Hepatic stellate cell (primary cell): ENCODE measurements around the gene NFATC4.
"Not testable (repeated sequence)": the region's sequence is repeated elsewhere in the genome, so short reads cannot be mapped to it uniquely, and the experiment has no call there.

Experiments
- DNase-seq: peaks from one replicate; pipeline ENCODE4 v3.0.0; 2011; ENCODE audit warnings: low spot score

Gene NFATC4

DNA sequence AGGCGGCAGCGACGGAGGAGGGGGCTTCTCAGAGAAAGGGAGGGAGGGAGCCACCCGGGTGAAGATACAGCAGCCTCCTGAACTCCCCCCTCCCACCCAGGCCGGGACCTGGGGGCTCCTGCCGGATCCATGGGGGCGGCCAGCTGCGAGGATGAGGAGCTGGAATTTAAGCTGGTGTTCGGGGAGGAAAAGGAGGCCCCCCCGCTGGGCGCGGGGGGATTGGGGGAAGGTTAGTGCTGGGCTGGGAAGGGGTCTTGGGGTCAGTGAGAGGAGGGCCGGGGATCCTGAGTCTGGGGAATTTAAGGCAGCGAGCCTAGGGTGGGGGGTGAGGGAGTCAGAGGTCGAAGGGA is 203 bp downstream of the NFATC4 start:
- no peak for DNase-seq

DNA sequence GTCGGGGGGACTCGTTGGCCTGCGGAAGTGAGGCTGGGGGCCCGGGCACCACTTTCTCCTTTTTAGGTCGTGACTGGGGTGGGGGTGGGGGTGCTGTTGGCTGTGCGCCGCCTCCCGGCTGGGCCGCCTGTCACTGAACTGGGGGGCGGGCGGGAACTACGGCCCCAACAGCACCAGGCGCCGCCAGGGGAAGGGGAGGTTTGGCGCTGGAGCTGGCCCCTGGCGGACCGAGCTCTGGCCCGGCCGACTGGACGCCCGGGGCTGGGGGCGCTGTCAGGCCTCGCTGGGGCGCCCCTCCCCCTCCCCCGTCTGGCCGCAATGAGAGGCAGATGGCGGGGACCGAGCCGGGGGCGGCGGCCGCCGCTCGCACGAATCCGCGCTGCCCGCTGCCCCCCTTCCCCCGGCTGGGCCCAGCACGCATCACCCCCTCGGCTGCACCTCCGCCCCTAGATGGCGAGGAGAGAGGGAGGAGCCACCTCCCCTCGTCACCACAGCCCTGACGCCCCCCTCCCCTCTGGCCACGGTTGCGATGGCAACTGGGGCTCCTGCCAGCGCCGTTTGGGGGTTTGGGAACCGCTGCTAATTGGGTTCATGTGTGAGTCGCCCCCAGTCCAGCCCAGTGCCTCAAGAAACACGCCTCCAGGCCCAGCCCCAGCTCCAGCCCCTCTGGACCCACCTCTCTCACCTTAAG is 723 bp downstream of the NFATC4 start:
- peak; percentile 83 for DNase-seq

DNA sequence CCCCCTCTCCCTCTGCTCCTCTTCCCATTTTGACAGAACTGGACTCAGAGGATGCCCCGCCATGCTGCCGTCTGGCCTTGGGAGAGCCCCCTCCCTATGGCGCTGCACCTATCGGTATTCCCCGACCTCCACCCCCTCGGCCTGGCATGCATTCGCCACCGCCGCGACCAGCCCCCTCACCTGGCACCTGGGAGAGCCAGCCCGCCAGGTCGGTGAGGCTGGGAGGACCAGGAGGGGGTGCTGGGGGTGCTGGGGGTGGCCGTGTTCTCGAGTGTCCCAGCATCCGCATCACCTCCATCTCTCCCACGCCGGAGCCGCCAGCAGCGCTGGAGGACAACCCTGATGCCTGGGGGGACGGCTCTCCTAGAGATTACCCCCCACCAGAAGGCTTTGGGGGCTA is 1.5 kb downstream of the NFATC4 start:
- no peak for DNase-seq

GRCh38 chr14:24369907-24370687 is 2.1 kb downstream of the NFATC4 start:
- DNase-seq, result no peak

GRCh38 chr14:24370748-24371147 is 2.8 kb downstream of the NFATC4 start:
- no peak for DNase-seq

- DNase-seq, result not testable (repeated sequence)
Measured at GRCh38 chr14:24371605-24372004, 3.6 kb downstream of the NFATC4 start.

- DNase-seq, result peak; percentile 55
Measured at GRCh38 chr14:24372701-24373416, 4.9 kb downstream of the NFATC4 start.

GRCh38 chr14:24376448-24377070 is 8.6 kb downstream of the NFATC4 start:
- DNase-seq, result no peak

- DNase-seq, result no peak
Measured at GRCh38 chr14:24377126-24377525, 9.1 kb downstream of the NFATC4 start.

DNA sequence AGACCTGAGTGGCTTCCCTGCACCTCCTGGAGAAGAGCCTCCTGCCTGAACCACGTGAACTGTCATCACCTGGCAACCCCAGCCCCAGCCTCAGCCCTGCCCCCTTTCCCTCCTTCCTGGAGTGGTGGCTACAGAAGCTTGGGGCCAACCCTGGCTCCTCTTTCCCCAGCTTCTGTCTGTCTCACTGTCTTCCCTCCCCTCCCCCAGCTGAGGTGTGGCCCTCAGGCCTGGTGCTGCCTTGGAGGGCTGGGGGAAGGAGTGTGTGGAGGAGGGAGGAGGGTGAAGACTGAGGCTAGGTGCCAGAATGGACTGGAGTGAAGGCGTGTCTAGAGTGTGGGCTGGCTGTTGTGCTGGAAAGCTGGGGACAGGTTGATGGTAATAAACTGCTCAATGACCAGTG is 9.7 kb downstream of the NFATC4 start:
- DNase-seq, result no peak

DNA sequence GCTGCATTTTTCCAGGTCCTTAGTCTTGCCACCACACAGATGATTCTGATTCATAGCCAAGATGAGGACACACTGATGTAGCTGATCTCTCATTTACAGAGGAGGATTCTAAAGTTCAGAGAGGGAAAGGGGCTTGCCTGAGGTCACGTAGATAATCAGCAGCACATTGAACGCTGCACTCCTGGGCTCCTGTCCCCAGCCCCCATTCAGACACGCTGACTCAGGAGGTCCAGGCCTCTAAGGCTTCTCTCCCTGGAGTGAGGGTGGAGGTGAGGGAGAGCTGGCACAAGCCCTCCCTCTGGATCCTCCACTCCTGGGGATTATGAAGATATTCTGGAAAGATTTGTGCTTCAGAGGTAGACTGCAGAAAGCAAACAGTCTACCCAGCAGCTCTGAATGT is 10.3 kb downstream of the NFATC4 start:
- DNase-seq, result no peak

DNA sequence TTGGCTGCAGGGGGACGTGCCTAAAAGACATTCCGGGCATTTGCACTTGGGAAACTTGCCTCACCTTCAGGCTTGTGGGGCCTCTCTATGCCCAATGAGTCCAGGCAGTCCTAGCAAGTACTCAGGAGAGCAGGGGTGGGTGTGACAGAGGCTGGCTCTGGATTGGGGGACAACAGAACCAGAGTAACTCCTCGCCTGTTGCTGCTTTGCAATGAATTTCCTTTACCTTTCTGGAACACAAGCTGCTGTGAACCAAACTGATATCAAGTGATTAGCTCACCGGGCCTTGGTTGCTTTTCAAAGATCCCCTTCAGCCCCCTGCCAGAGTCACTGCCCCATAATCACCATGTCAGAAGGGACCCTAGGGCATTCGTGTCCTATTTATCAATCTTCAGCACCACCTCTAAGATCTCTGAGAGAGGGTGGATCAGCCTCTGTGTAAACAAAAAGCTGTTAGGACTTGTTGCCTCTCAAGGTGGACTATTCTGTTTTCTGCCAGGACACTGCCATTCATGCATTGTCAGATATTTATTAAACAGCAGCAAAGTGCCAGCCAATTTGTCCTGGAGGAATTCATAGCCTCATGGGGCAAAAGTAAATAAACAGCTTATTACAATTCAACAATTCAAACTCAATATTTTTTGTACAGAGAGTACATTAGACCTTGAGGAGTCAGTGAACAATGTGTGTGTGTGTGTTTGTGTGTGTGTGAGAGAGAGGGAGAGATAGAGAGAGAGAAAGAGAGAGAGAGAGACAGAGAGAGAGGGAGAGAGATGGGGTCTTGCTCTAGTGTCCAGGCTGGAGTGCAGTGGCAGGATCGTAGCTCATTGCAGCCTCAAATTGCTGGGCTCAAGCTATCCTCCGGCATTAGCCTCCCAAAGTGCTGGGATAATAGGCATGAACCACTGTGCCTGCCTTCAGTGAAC is 11.3 kb downstream of the NFATC4 start:
- no peak for DNase-seq

DNA sequence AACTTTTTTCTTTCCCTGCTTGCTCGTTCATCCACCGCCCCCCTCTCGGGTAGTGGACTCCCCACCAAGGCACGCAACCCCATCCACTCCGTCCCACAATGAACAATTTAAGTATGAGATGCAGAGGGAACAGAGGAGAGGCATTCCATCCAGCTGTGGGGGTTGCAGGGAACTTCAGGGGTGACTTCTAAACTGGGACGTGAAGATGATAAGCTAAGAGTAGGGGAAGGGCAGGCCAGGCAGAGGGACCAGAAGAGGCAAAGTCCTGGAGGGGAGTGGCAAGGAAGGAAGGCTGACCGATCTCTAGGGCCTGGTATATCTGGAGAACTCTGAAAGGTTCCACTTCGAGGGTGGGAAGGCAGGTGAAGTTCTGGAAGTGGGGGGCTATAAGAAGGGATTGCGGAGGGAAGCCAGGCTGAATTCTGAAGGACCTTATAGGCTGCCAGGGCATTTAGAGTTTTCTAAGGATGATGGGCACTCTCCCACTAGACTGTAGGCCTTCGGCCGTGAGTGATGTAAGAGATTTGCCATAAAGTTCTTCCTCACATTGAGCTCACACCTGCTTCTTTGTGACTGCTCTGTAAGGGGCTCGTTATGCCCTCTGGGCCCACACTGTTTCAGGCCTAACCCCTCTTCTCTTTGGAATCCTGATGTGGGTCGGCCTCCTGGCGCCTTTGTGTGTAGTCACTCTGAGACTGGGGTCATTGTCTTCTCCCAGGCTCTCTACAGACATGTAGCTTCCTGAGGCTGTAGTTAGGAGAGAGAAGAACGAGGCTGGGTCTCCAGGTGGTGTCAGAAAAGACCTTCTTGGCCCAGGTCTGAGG is 12.1 kb downstream of the NFATC4 start:
- no peak for DNase-seq

DNA sequence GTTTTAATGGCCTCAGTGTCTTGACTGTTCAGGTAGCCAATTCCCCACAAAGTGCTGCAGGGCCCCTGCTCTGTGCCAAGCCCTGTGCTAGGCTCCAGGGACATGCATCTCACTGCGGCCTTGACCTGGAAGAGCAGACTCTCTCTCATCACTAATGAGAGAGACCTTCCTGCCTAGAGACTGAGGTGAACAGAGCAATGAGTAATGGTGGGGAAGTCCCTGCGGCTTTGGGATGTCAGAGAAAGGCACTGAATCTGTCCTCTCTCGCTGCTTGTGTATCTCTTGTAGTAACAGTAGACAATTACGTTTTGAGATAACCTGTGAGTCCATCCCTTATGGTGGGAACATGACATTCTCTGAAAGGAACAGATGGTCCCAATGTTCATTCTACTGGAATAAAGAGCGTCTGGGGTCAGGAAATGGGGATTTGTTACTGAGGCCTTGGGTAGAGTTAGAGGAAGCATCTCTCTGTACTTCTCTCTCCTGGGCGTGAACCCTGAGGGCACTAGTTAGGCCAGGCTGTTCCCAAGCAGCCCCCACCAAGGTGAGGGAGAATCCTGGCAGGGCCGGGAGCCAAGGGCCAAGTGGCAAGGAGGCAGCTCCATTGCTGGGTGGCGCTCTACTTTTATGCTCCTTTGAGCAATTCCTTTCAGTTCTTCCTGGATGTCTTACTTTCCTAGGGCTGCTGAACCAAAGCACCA is 13.5 kb downstream of the NFATC4 start:
- no peak for DNase-seq

GRCh38 chr14:24382064-24382371 is 14.0 kb downstream of the NFATC4 start:
- no peak for DNase-seq

GRCh38 chr14:24384169-24384568 is 16.2 kb downstream of the NFATC4 start:
- no peak for DNase-seq

DNA sequence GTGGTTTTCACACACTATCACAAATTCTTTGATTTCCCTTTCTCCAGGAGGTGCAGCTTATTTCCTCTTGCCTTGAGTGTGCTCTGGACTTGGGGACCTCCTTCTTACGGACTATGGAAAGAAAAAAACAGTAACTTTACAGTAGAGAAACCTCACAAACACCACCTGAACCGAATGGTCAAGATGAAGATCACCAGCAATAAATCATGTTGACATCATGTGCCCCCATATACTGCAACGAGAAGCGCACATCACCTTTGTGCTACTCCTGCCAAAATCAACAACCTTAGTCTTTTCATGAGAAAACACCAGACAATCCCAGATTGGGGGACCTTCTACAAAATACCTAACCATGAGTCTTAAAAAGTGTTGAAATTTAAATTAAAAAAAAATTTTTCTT is 17.5 kb downstream of the NFATC4 start:
- DNase-seq, result no peak

DNA sequence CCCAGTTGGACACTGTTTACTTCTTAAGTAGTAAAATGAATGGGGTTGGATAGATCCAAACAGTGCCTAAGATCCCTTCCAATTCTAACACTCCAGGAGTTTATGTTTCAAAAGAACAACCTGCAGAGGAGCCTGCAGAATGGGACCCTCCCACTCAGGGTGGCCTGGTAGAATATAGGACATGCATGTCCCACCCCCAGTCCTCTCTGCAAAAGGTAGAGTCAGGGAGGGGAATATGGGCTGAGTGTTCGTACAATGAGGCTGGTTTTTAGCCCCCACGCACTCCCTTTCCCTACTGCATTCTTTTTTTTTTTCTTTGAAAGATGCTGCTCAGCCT is 19.0 kb downstream of the NFATC4 start:
- no peak for DNase-seq

- DNase-seq, result not testable (repeated sequence)
Measured at GRCh38 chr14:24387579-24387978, 19.6 kb downstream of the NFATC4 start.

- no peak for DNase-seq
Measured at GRCh38 chr14:24388474-24389179, 20.6 kb downstream of the NFATC4 start.
